Fibroblast of lung (primary cell): Measurements from ENCODE around the gene MTRF1. TPM values are rescaled to one million over a fixed set of nuclear protein-coding genes. Genes with fewer than 3 reads are reported as not detected.

ENCODE experiments used
- DNase-seq, 2 donors: peaks; one replicate each; pipeline versions ENCODE4 v3.0.0 to v3.0.0-alpha.2; 2010; ENCODE audit warnings: low read depth in 2 of 2
- H2AFZ ChIP-seq: 2 replicates; pipeline ENCODE4 v1.5.1; 2012; ENCODE audit warnings: low read length, control low read depth, inconsistent platforms
- H3K27ac ChIP-seq: 2 replicates; pipeline ENCODE4 v1.5.1; 2011; ENCODE audit warnings: low read length, control low read depth; ENCODE audit not compliant: insufficient read depth
- H3K27me3 ChIP-seq: 2 replicates; pipeline ENCODE4 v1.5.1; 2011; ENCODE audit warnings: mild to moderate bottlenecking, low read length; ENCODE audit not compliant: control insufficient read depth, insufficient read depth
- H3K36me3 ChIP-seq: 2 replicates; pipeline ENCODE4 v1.5.1; 2011; ENCODE audit warnings: low read length; ENCODE audit not compliant: control insufficient read depth, insufficient read depth
- H3K4me1 ChIP-seq: 2 replicates; pipeline ENCODE4 v1.5.1; 2011; ENCODE audit warnings: low read length; ENCODE audit not compliant: control insufficient read depth, insufficient read depth; ENCODE audit errors: extremely low read depth
- H3K4me2 ChIP-seq: 2 replicates; pipeline ENCODE4 v1.5.1; 2011; ENCODE audit warnings: low read length, control low read depth; ENCODE audit not compliant: insufficient read depth; ENCODE audit errors: extremely low read depth
- H3K4me3 ChIP-seq, 4 experiments: fragments of 200-600 bp in 1 of 4; sonication (generic) in 1 of 4; replicated peaks in 1 of 4; 2 replicates each; pipeline ENCODE4 v1.5.1; 2011 to 2016; ENCODE audit warnings: low read length in 4 of 4, low read depth in 3 of 4, mild to moderate bottlenecking in 3 of 4, control low read depth in 2 of 4, inconsistent platforms in 1 of 4, mixed read lengths in 1 of 4; ENCODE audit not compliant: insufficient read depth in 1 of 4; ENCODE audit errors: control extremely low read depth in 1 of 4
- H3K79me2 ChIP-seq: 2 replicates; pipeline ENCODE4 v1.5.1; 2012; ENCODE audit warnings: mild to moderate bottlenecking, low read length, inconsistent platforms; ENCODE audit not compliant: control insufficient read depth, insufficient read depth
- H3K9ac ChIP-seq: 2 replicates; pipeline ENCODE4 v1.5.1; 2011; ENCODE audit warnings: mild to moderate bottlenecking, low read length, control low read depth; ENCODE audit not compliant: insufficient read depth
- H3K9me3 ChIP-seq: 2 replicates; pipeline ENCODE4 v1.5.1; 2012; ENCODE audit warnings: low read depth, low read length; ENCODE audit not compliant: control insufficient read depth, insufficient read depth
- H4K20me1 ChIP-seq: 2 replicates; pipeline ENCODE4 v1.5.1; 2011; ENCODE audit warnings: low read length; ENCODE audit not compliant: control insufficient read depth, insufficient read depth; ENCODE audit errors: extremely low read depth
- EZH2 ChIP-seq: IDR thresholded peaks from 2 replicates; pipeline ENCODE4 v1.5.1; 2012; ENCODE audit warnings: low read length, control low read depth, mild to moderate bottlenecking; ENCODE audit errors: missing control alignments
- polyA plus RNA-seq, 2 donors: library from polyadenylated mRNA; depleted of rRNA in 1 of 2; stranded (reverse) in 1 of 2; unstranded in 1 of 2; fragments of >200 nt; gene quantifications; 2 replicates each; pipeline ENCODE4 v1.2.1, GENCODE V29; 2011 to 2012; ENCODE audit warnings: missing spikeins in 1 of 2
- total RNA-seq: library from RNA; depleted of rRNA; stranded (reverse); fragments of >200 nt; gene quantifications from 2 replicates; pipeline ENCODE4 v1.2.1, GENCODE V29; 2014
- TF ChIP-seq, protein P1 (sequence below), 2 donors: IDR thresholded peaks in 1 of 2; conservative IDR thresholded peaks in 1 of 2; 1 replicate in 1 of 2; 2 replicates in 1 of 2; pipeline ENCODE4 v1.5.1; 2011 to 2012; ENCODE audit warnings: low read length in 2 of 2, control low read depth in 1 of 2, inconsistent platforms in 1 of 2, low read depth in 1 of 2, mild to moderate bottlenecking in 1 of 2

The MTRF1 gene
- total and polyA plus RNA-seq, 2 donors (not counting 1 experiment from before 2014, with no cell fraction given): 11.6 to 13.4 TPM

DNA sequence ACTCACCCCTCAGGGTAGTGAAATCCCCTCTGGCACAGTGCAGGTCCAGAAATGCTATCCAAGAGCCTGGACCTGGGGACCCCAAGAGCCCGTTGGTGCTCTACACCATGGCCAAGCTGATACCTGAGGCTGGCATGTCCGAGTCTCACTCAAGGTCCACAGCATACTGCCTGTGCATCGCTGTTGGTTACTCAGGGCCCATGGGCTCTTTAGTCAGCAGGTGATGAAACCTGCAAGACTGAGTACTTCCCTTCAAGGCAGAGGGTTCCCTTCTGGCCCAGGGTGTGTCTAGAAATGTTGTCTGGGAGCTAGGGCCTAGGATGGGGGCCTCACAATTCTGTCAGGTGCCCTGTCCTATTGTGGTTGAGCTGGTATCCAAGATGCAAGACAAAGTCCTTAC, 49.5 kb downstream of the MTRF1 start:
- H3K9ac ChIP-seq: no peak overlapping the region
- DNase-seq: no peak
- H3K27ac ChIP-seq: no peak overlapping the region
- no peaks in the 10 kb centered on the region for H3K9me3 ChIP-seq
- H3K4me2 ChIP-seq: no peak overlapping the region
- no peak overlapping the region for H2AFZ ChIP-seq
- H3K4me3 ChIP-seq: no peak overlapping the region
- H3K4me1 ChIP-seq: peaks cover 7% of the 10 kb centered on the region
- H3K36me3 ChIP-seq: no peaks in the 10 kb centered on the region
- H4K20me1 ChIP-seq: no peaks in the 10 kb centered on the region
- TF ChIP-seq, protein P1, sequence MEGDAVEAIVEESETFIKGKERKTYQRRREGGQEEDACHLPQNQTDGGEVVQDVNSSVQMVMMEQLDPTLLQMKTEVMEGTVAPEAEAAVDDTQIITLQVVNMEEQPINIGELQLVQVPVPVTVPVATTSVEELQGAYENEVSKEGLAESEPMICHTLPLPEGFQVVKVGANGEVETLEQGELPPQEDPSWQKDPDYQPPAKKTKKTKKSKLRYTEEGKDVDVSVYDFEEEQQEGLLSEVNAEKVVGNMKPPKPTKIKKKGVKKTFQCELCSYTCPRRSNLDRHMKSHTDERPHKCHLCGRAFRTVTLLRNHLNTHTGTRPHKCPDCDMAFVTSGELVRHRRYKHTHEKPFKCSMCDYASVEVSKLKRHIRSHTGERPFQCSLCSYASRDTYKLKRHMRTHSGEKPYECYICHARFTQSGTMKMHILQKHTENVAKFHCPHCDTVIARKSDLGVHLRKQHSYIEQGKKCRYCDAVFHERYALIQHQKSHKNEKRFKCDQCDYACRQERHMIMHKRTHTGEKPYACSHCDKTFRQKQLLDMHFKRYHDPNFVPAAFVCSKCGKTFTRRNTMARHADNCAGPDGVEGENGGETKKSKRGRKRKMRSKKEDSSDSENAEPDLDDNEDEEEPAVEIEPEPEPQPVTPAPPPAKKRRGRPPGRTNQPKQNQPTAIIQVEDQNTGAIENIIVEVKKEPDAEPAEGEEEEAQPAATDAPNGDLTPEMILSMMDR (conservative IDR thresholded peaks at IDR 0.05 in 1 of 2, IDR thresholded peaks at IDR 0.05 in 1 of 2; ENCODE audit: low read depth in 1 of 2, low read length in 2 of 2): no peak
- no peak for TF ChIP-seq EZH2
- no peaks in the 10 kb centered on the region for H3K27me3 ChIP-seq
- no peaks in the 10 kb centered on the region for H3K79me2 ChIP-seq

DNA sequence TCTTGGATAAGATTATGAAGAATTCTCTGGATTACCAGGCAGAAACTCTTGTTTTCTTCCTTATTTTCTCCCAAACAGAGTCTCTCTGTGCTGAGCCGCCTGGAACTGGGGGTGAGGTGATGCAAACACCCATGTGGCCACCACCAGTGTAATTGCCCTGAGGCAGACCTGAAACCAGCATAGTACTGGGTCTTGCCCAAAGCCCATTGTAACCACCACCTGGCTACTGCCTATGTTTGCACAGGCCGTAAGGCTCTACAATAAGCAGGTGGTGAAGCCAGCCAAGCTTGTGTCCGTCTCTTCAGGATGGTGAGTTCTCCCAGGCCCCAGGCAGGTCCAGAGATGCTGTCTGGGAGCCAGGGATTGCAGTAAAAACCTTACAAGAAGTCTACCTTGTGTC, 50.1 kb downstream of the MTRF1 start:
- TF ChIP-seq, protein P1 (conservative IDR thresholded peaks at IDR 0.05 in 1 of 2, IDR thresholded peaks at IDR 0.05 in 1 of 2; ENCODE audit: low read depth in 1 of 2, low read length in 2 of 2): no peak
- TF ChIP-seq EZH2: no peak
- H3K4me2 ChIP-seq: no peak overlapping the region
- no peak overlapping the region for H3K9ac ChIP-seq

DNA sequence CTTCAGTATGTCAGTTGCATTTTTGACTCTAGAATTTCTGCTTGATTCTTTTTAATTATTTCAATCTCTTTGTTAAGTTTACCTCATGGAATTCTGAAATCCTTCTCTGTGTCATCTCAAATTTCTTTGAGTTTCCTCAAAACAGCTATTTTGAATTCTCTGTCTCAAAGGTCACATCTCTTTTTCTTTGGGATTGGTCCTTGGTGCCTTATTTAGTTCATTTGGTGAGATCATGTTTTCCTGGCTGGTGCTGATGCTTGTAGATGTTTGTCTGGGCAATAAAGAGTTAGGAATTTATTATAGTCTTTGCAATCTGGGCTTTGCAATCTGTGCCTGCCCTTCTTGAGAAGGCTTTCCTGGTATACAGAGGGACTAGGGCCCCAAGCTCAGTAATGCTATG, 50.5 kb downstream of the MTRF1 start:
- TF ChIP-seq, protein P1 (conservative IDR thresholded peaks at IDR 0.05 in 1 of 2, IDR thresholded peaks at IDR 0.05 in 1 of 2; ENCODE audit: low read depth in 1 of 2, low read length in 2 of 2): no peak
- TF ChIP-seq EZH2: no peak
- Histone ChIP-seq H3K79me2 (no peaks in the 10 kb centered on the region), H3K9me3 (no peaks in the 10 kb centered on the region), H3K4me3 (no peak overlapping the region), H3K27me3 (no peaks in the 10 kb centered on the region), H3K36me3 (no peaks in the 10 kb centered on the region), H4K20me1 (no peaks in the 10 kb centered on the region), H3K4me1 (peaks cover 7% of the 10 kb centered on the region), H3K4me2 (no peak overlapping the region), H3K9ac (no peak overlapping the region), H3K27ac (no peak overlapping the region), H2AFZ (no peak overlapping the region)
- no peak for DNase-seq

More for the DNA sequence above, 50.1 kb downstream of the MTRF1 start:
- no peaks in the 10 kb centered on the region for H3K9me3 ChIP-seq
- H4K20me1 ChIP-seq: no peaks in the 10 kb centered on the region
- peaks cover 7% of the 10 kb centered on the region for H3K4me1 ChIP-seq
- no peak overlapping the region for H3K27ac ChIP-seq
- H3K4me3 ChIP-seq: no peak overlapping the region
- no peak for DNase-seq
- no peaks in the 10 kb centered on the region for H3K79me2 ChIP-seq
- no peaks in the 10 kb centered on the region for H3K27me3 ChIP-seq
- H2AFZ ChIP-seq: no peak overlapping the region
- H3K36me3 ChIP-seq: no peaks in the 10 kb centered on the region
